ENCODE results near the gene OR51D1.

DNA sequence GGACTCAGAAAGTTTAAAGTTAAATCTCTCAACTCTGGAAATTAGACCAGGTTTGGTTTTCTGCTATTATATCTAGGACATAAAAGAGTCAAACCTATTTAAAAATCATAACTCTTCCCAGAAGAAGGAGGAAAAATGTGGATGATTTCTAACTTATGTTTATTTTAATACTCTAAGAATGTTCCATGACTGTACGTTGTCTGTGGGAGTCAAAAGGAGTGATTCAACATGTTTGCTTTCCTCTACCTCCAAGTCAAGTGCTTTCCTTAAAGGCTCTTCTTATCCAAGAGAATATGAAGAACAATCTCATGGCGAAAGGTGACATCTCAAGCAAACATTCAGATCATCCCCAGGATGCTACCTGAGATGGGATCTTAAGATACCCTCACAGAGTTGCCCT is 28.1 kb downstream of the OR51D1 start:
- no peak for TF ChIP-seq FOSL1 (IDR thresholded peaks at IDR 0.05; ENCODE audit: insufficient read depth, low read depth, low read length)
- no peak for TF ChIP-seq CEBPB (IDR thresholded peaks at IDR 0.05; ENCODE audit: low read depth, low read length)
- TF ChIP-seq MAFK (IDR thresholded peaks at IDR 0.05; ENCODE audit: low read depth, low read length): no peak
- TF ChIP-seq POLR2AphosphoS5 (IDR thresholded peaks at IDR 0.05; ENCODE audit: low read depth, low read length): no peak
- TF ChIP-seq, protein P1, sequence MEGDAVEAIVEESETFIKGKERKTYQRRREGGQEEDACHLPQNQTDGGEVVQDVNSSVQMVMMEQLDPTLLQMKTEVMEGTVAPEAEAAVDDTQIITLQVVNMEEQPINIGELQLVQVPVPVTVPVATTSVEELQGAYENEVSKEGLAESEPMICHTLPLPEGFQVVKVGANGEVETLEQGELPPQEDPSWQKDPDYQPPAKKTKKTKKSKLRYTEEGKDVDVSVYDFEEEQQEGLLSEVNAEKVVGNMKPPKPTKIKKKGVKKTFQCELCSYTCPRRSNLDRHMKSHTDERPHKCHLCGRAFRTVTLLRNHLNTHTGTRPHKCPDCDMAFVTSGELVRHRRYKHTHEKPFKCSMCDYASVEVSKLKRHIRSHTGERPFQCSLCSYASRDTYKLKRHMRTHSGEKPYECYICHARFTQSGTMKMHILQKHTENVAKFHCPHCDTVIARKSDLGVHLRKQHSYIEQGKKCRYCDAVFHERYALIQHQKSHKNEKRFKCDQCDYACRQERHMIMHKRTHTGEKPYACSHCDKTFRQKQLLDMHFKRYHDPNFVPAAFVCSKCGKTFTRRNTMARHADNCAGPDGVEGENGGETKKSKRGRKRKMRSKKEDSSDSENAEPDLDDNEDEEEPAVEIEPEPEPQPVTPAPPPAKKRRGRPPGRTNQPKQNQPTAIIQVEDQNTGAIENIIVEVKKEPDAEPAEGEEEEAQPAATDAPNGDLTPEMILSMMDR (IDR thresholded peaks at IDR 0.05; ENCODE audit: control extremely low read depth in 1 of 3, insufficient read depth in 1 of 3, low read depth in 1 of 3, low read length in 3 of 3): no peak
- no peak for TF ChIP-seq EP300 (IDR thresholded peaks at IDR 0.05; ENCODE audit: borderline replicate concordance in 1 of 2, low read depth in 2 of 2, low read length in 2 of 2)
- no peak for TF ChIP-seq HDAC2 (IDR thresholded peaks at IDR 0.05; ENCODE audit: borderline replicate concordance in 1 of 2, low read depth in 2 of 2, low read length in 2 of 2)
- no peak for TF ChIP-seq CREB1 (IDR thresholded peaks at IDR 0.05)
- TF ChIP-seq TBP (IDR thresholded peaks at IDR 0.05; ENCODE audit: low read depth, low read length): no peak
- TF ChIP-seq HDAC6 (IDR thresholded peaks at IDR 0.05; ENCODE audit: low read depth, low read length): no peak
